ENCODE results near the gene PAIP2B.
"Not testable (repeated sequence)": the region's sequence is repeated elsewhere in the genome, so short reads cannot be mapped to it uniquely, and the experiment has no call there.

Gene PAIP2B

GRCh38 chr2:71187589-71187988, 39.3 kb downstream of the PAIP2B start:
- no peak overlapping the region for H3K4me3 Mint-ChIP-seq
- H3K9me3 Mint-ChIP-seq, result no peaks in the 10 kb centered on the region
- H3K27ac Mint-ChIP-seq, result no peak overlapping the region
- ATAC-seq (peak; percentile 59), DNase-seq (ENCODE audit: low spot score in 2 of 2) (no peak)
- H3K4me1 Mint-ChIP-seq, result no peaks in the 10 kb centered on the region
- H3K36me3 Mint-ChIP-seq, result no peaks in the 10 kb centered on the region

GRCh38 chr2:71186973-71187372, 39.9 kb downstream of the PAIP2B start:
- DNase-seq (ENCODE audit: low spot score in 2 of 2) (no peak), ATAC-seq (no peak)
- Mint-ChIP-seq H3K36me3 (no peaks in the 10 kb centered on the region), H3K9me3 (no peaks in the 10 kb centered on the region), H3K27ac (no peak overlapping the region), H3K4me3 (no peak overlapping the region), H3K4me1 (no peaks in the 10 kb centered on the region)

GRCh38 chr2:71183306-71184115, 43.4 kb downstream of the PAIP2B start:
- H3K36me3 Mint-ChIP-seq; DNase-seq (ENCODE audit: low spot score in 2 of 2); H3K27ac Mint-ChIP-seq; ATAC-seq; H3K4me3 Mint-ChIP-seq; H3K9me3 Mint-ChIP-seq; H3K4me1 Mint-ChIP-seq: not testable (repeated sequence)

- H3K9me3 Mint-ChIP-seq, result no peaks in the 10 kb centered on the region
- no peaks in the 10 kb centered on the region for H3K36me3 Mint-ChIP-seq
- DNase-seq (ENCODE audit: low spot score in 2 of 2), result no peak
- H3K4me1 Mint-ChIP-seq, result no peaks in the 10 kb centered on the region
- no peak for ATAC-seq
- no peak overlapping the region for H3K27ac Mint-ChIP-seq
- H3K4me3 Mint-ChIP-seq, result no peak overlapping the region
Observed at GRCh38 chr2:71181316-71181715, 45.6 kb downstream of the PAIP2B start.

- H3K4me1 Mint-ChIP-seq; H3K4me3 Mint-ChIP-seq; ATAC-seq; H3K27ac Mint-ChIP-seq; H3K36me3 Mint-ChIP-seq; H3K9me3 Mint-ChIP-seq; DNase-seq (ENCODE audit: low spot score in 2 of 2): not testable (repeated sequence)
Observed at GRCh38 chr2:71178836-71179235, 48.1 kb downstream of the PAIP2B start.

GRCh38 chr2:71174207-71174606, 52.7 kb downstream of the PAIP2B start:
- H3K27ac Mint-ChIP-seq, result no peak overlapping the region
- ATAC-seq, result no peak
- H3K4me3 Mint-ChIP-seq, result no peak overlapping the region

GRCh38 chr2:71173096-71173495, 53.8 kb downstream of the PAIP2B start:
- Mint-ChIP-seq H3K4me1 (no peaks in the 10 kb centered on the region), H3K4me3 (no peak overlapping the region), H3K9me3 (no peaks in the 10 kb centered on the region), H3K36me3 (no peaks in the 10 kb centered on the region), H3K27ac (no peak overlapping the region)
- no peak for DNase-seq (ENCODE audit: low spot score in 2 of 2)
- ATAC-seq, result no peak

More at GRCh38 chr2:71174207-71174606, 52.7 kb downstream of the PAIP2B start:
- DNase-seq (ENCODE audit: low spot score in 2 of 2), result no peak
- Mint-ChIP-seq H3K4me1 (no peaks in the 10 kb centered on the region), H3K36me3 (no peaks in the 10 kb centered on the region), H3K9me3 (no peaks in the 10 kb centered on the region)

- Mint-ChIP-seq H3K36me3 (no peaks in the 10 kb centered on the region), H3K4me1 (no peaks in the 10 kb centered on the region), H3K27ac (no peak overlapping the region), H3K4me3 (no peak overlapping the region), H3K9me3 (no peaks in the 10 kb centered on the region)
- peak; percentile 64 for ATAC-seq
- DNase-seq (ENCODE audit: low spot score in 2 of 2), result no peak
Observed at GRCh38 chr2:71166812-71167211, 60.1 kb downstream of the PAIP2B start.

- Mint-ChIP-seq H3K27ac (no peak overlapping the region), H3K9me3 (no peaks in the 10 kb centered on the region), H3K4me3 (no peak overlapping the region), H3K36me3 (no peaks in the 10 kb centered on the region), H3K4me1 (peaks cover 9% of the 10 kb centered on the region)
- ATAC-seq, result peak; percentile 74
- peak; percentile 31 to 79 for DNase-seq (ENCODE audit: low spot score in 2 of 2)
Observed at GRCh38 chr2:71157124-71157793, 69.6 kb downstream of the PAIP2B start.

GRCh38 chr2:71156573-71156972, 70.3 kb downstream of the PAIP2B start:
- DNase-seq (ENCODE audit: low spot score in 2 of 2), result no peak
- no peak overlapping the region for H3K27ac Mint-ChIP-seq
- no peaks in the 10 kb centered on the region for H3K9me3 Mint-ChIP-seq
- no peak for ATAC-seq
- no peaks in the 10 kb centered on the region for H3K36me3 Mint-ChIP-seq
- H3K4me1 Mint-ChIP-seq, result peaks cover 9% of the 10 kb centered on the region
- no peak overlapping the region for H3K4me3 Mint-ChIP-seq

GRCh38 chr2:71155846-71156245, 71.1 kb downstream of the PAIP2B start:
- Mint-ChIP-seq H3K4me3 (no peak overlapping the region), H3K4me1 (peaks cover 9% of the 10 kb centered on the region), H3K36me3 (no peaks in the 10 kb centered on the region), H3K27ac (no peak overlapping the region), H3K9me3 (no peaks in the 10 kb centered on the region)
- DNase-seq (ENCODE audit: low spot score in 2 of 2), result no peak
- ATAC-seq, result no peak

- Mint-ChIP-seq H3K27ac (no peak overlapping the region), H3K36me3 (no peaks in the 10 kb centered on the region), H3K9me3 (no peaks in the 10 kb centered on the region), H3K4me1 (peaks cover 9% of the 10 kb centered on the region), H3K4me3 (no peak overlapping the region)
- DNase-seq (ENCODE audit: low spot score in 2 of 2) (no peak), ATAC-seq (peak; percentile 74)
Observed at GRCh38 chr2:71154798-71155197, 72.1 kb downstream of the PAIP2B start.

GRCh38 chr2:71154279-71154678, 72.6 kb downstream of the PAIP2B start:
- no peak overlapping the region for H3K4me3 Mint-ChIP-seq
- no peak for DNase-seq (ENCODE audit: low spot score in 2 of 2)
- H3K4me1 Mint-ChIP-seq, result peaks cover 9% of the 10 kb centered on the region
- ATAC-seq, result no peak
- no peaks in the 10 kb centered on the region for H3K36me3 Mint-ChIP-seq
- H3K9me3 Mint-ChIP-seq, result no peaks in the 10 kb centered on the region
- no peak overlapping the region for H3K27ac Mint-ChIP-seq

GRCh38 chr2:71153585-71154224, 73.2 kb downstream of the PAIP2B start:
- Mint-ChIP-seq H3K4me3 (no peak overlapping the region), H3K27ac (no peak overlapping the region), H3K9me3 (no peaks in the 10 kb centered on the region), H3K4me1 (peaks cover 9% of the 10 kb centered on the region), H3K36me3 (no peaks in the 10 kb centered on the region)
- ATAC-seq, result no peak
- no peak for DNase-seq (ENCODE audit: low spot score in 2 of 2)

- no peak for DNase-seq (ENCODE audit: low spot score in 2 of 2)
- no peak for ATAC-seq
- Mint-ChIP-seq H3K9me3 (no peaks in the 10 kb centered on the region), H3K27ac (no peak overlapping the region), H3K4me1 (no peaks in the 10 kb centered on the region), H3K4me3 (no peak overlapping the region), H3K36me3 (no peaks in the 10 kb centered on the region)
Observed at GRCh38 chr2:71151620-71152019, 75.3 kb downstream of the PAIP2B start.

All from stimulated activated effector memory CD8-positive, alpha-beta T cell treated with anti-CD3 and anti-CD28 coated beads, Interleukin-12 subunit alpha, Interleukin-12 subunit beta, amount 100 ng/mL, for 72 hours (primary cell).